GM19193 (cell line): ENCODE results near the gene DVL2.
A peak's percentile ranks its signal among the peaks of the same experiment; 100 is the strongest.

Source experiments
- POLR2A ChIP-seq: IDR thresholded peaks from 4 replicates; pipeline ENCODE4 v1.6.1; 2011; ENCODE audit not compliant: insufficient read depth, insufficient read length; ENCODE audit errors: extremely low read depth

DVL2 gene

DNA sequence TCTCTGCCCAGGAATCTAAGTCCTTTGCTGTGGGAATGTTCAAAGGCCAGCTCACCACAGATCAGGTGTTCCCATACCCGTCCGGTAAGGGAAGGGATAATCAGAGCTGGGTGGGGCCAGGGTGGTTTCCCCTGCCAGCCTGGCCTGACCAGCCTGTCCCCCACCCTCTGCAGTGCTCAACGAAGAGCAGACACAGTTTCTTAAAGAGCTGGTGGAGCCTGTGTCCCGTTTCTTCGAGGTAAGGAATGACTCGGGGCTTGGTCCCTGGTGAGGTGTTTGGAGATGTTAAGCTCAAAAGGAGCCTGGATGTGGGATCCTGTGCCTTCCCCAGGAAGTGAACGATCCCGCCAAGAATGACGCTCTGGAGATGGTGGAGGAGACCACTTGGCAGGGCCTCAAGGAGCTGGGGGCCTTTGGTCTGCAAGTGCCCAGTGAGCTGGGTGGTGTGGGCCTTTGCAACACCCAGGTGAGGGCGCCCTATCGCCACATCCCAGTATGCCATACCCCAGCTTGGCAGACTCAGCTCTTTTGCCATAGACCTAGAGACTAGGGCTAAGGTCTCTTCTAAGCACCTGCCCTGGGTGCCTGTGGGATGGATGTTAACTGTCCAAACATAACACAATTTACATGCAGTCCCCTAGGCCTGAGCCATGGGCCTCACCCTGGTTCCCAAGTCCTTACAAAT lies 13.6 kb downstream of the DVL2 start:
- no peak for TF ChIP-seq POLR2A

- TF ChIP-seq POLR2A = peak; percentile 62
Measured at GRCh38 chr17:7219812-7220592, 14.3 kb downstream of the DVL2 start, which contains the start of the genes ACADVL and DLG4. Gene ACADVL, plus strand, starts transcription at chr17:7219938. Its CDS starts 47 bp downstream, at chr17:7219985. Gene DLG4, minus strand, starts transcription at chr17:7219836.

DNA sequence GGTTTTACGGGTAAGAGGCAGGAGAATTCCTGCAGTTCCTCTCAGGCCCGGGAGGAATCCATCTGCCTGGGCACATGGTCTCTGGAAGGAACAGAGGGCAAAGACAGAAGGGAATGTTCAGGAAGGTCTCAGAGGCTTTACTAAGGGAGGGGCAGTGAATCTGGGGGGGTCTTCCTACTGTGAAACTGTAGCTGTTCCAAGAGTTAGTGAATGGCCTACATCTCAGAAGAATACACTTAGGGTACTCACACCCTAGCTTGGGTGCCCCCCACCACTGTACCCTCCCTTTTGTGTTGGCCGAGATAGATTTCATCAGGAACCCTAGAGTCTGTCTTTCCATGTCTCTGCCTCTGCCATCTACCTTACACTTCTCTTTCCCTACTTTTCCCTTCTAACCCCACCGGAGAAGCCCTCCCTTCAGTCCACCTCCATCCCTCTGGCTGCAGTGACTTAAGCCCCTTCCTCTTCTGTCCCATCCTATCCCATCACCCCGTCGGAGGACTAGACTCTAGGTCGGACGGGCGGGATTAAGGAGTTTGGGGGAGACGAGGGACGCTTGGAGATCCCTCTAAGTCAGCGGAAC lies 15.0 kb downstream of the DVL2 start:
- no peak for TF ChIP-seq POLR2A

DNA sequence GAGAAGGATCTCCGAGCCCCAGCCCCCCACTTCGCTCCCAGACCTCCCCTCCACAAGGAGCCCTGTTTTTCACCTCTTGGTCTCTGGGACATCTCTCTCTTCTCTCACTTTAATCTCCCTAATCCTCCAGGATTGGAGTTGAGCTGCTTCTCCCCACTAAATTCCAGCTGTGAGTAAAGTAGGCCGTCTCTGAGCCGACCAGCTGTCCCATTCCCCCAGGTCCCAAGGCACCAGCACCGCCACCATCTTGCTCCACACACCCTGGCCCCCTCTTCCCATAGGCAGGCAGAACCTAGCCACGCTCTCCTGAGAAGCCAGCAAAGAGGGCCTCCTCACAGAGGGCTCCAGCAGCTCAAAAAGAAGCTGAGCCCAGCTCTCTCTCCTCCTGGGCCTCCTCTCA lies 15.6 kb downstream of the DVL2 start:
- TF ChIP-seq POLR2A = no peak

- no peak for TF ChIP-seq POLR2A
Measured at GRCh38 chr17:7218166-7218565, 16.2 kb downstream of the DVL2 start.

GRCh38 chr17:7217113-7217987 lies 17.0 kb downstream of the DVL2 start:
- no peak for TF ChIP-seq POLR2A

GRCh38 chr17:7216242-7217112 lies 17.8 kb downstream of the DVL2 start:
- no peak for TF ChIP-seq POLR2A

DNA sequence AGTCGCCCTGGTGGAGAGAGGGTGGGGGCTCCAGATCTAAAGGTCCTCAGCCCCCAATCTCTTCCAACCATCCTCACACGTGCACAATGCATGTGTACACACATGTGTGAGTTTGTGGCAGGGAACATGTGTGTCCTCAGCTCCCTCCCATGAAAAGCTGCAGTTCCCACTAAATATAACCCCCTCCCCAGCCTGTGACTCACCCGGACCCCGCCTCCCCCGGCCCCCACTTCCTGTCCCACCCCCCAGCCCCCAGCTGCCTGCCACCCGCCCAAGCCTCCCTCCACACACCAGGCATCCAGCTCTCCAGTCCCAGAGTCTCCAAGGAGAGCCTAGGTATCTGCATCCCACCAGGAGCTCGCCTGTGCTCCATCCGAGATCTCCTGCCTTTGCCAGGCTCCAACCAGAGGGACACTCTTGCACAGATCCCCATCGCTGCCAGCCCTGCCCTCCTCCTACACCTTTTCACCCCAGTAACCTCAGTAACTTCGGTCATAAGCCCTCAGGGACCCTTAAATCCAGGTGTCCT lies 18.6 kb downstream of the DVL2 start:
- no peak for TF ChIP-seq POLR2A

DNA sequence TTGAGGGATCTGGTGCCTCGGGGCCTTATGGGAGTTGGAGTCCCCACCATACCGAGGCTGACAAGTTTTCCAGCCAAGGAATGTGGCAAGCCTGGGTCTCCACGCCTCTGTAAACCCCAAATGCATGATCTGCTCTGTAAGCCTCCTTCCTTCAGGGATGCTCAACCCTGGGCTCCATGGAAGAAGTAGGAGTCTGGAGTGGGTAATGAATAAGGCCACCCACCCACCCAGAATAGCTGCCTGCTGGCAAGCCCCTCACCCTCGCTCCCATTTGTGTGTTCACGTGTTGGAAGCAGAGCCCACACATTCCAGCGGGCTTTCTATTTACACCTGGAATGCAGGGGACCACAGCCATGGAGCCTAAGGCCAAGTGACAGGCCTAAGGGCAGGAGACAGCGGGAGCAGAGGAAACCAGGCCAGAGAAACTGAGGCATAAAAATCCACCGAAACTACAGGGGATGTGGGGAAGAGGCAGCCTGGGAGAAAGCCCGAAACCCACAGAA lies 19.1 kb downstream of the DVL2 start:
- no peak for TF ChIP-seq POLR2A

DNA sequence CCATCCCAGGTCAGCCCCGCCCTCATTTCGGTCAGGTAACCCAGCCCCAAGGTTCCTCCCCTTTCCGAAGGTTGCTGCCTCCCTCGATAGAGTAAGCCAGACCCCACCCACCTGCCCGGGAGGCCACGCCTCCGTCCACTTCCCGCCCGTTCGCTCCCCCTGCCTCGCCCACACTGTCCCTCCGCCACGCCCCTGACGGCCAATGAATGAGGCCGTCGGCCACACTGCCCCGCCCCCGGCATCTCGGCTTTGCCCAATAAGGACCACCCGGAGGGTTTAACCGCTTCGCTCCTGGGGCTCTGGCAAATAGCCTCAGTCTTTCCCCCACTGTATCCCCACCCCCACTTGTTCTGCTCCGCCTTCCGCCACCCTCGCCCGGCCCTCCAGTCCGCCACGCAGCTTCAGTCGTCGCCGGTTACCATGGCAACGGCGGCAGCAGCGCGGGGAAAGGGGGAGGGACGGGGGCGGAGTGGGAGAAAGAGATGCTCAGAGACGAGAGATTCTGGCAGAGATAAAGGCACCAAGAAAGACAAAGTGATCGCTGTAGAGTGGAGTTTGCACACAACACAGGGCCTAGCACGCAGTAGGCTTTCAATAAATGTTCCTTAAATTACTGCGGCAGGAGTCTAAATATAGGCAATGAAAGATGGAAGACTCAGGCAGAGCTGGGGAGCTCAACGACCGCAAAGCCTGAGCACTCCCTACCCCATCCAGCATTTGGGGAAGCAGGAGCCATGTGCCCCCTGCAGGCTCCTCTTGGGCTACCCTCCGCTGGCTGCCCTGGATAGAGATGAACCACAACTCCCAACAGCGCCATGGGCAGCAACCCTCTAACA lies 19.8 kb downstream of the DVL2 start:
- no peak for TF ChIP-seq POLR2A

DNA sequence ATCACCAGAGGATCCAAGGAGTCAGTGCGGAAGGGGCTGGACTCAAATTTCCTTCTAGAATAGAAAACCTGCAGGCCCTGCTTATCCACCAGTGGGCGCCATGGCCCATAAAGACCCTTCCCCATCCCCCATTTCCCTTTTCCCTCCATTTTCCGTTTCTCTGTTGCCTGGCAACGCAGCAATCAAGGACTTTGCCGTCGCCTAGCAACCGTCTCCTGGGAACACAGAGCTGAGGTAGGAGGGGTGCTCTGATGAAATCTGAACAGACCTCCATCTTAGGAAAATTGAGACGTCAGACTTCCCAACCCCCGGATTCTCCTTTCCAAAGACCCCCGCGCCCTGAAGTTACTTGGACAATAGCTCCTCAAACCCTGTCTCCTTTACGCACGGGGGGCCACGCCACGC lies 20.4 kb downstream of the DVL2 start:
- TF ChIP-seq POLR2A = no peak

- no peak for TF ChIP-seq POLR2A
Measured at GRCh38 chr17:7211491-7212273, 22.6 kb downstream of the DVL2 start.
